Esophagus muscularis mucosa (tissue), 4 donors: ENCODE measurements around the gene SHB. TPM values are rescaled to one million over a fixed set of nuclear protein-coding genes. Genes with fewer than 3 reads are reported as not detected.

Experiments used
- DNase-seq: peaks from one replicate; pipeline ENCODE4 v3.0.0-alpha.2; 2017; ENCODE audit errors: extremely low spot score
- H3K27ac ChIP-seq, 4 donors: fragments of 200-600 bp; sonication (generic); replicated peaks in 1 of 4; 1 replicate in 3 of 4; 2 replicates in 1 of 4; pipeline ENCODE4 v1.5.1; 2016 to 2019; ENCODE audit warnings: mild to moderate bottlenecking in 1 of 4
- H3K27me3 ChIP-seq, 4 donors: fragments of 200-600 bp; sonication (generic); one replicate each; pipeline versions ENCODE4 v1.5.1 to v1.6.0; 2016 to 2019
- H3K36me3 ChIP-seq, 4 donors: fragments of 200-600 bp; sonication (generic); one replicate each; pipeline ENCODE4 v1.5.1; 2016 to 2019
- H3K4me1 ChIP-seq, 4 donors: fragments of 200-600 bp; sonication (generic); one replicate each; pipeline ENCODE4 v1.5.1; 2016 to 2019
- H3K4me3 ChIP-seq, 4 donors: fragments of 200-600 bp; sonication (generic); 1 replicate in 2 of 4; 2 replicates in 2 of 4; pipeline ENCODE4 v1.5.1; 2016 to 2019; ENCODE audit warnings: mild to moderate bottlenecking in 4 of 4, moderate library complexity in 1 of 4
- H3K9me3 ChIP-seq, 4 donors: fragments of 200-600 bp; sonication (generic); 1 replicate in 3 of 4; 2 replicates in 1 of 4; pipeline ENCODE4 v1.5.1; 2016 to 2019
- EP300 ChIP-seq: sonication (generic); formaldehyde crosslinking; IDR thresholded peaks from one replicate; pipeline ENCODE4 v1.6.1; 2017; ENCODE audit warnings: antibody characterized with exemption
- POLR2A ChIP-seq: fragments of 450-650 bp; IDR thresholded peaks from one replicate; pipeline ENCODE4 v1.6.1; 2017; ENCODE audit warnings: antibody characterized with exemption, moderate library complexity, mild to moderate bottlenecking, low read depth
- POLR2AphosphoS5 ChIP-seq, 2 donors: sonication (generic); formaldehyde crosslinking; IDR thresholded peaks; one replicate each; pipeline ENCODE4 v1.6.1; 2017; ENCODE audit warnings: antibody characterized with exemption in 2 of 2
- WGBS: methylation state at CpG from one replicate; pipeline ENCODE4 v1.1.5; 2018; 5-methylcytosine and 5-hydroxymethylcytosine counted together
- intact Hi-C: fragments of 100-400 bp; cut with DNase I; formaldehyde crosslinking; loops from one replicate; pipeline ENCODE4 v1.15.1; 2023
- total RNA-seq, 4 donors: library from RNA; depleted of rRNA; stranded (reverse); fragments of >200 nt; gene quantifications; one replicate each; pipeline versions ENCODE4 v1.1.0 to v1.2.1, GENCODE V29; 2016
- TF ChIP-seq, protein P1 (sequence below), 3 experiments: fragments of 200-600 bp in 2 of 3; fragments of 450-650 bp in 1 of 3; sonication (generic) in 2 of 3; IDR thresholded peaks; one replicate each; pipeline ENCODE4 v1.5.1; 2017 to 2019; ENCODE audit warnings: antibody characterized with exemption in 3 of 3, mild to moderate bottlenecking in 2 of 3, moderate library complexity in 1 of 3

Gene SHB
- total RNA-seq, 4 donors from 2014 or later, result 16.6 to 21.2 (median 21.0) TPM

- H3K36me3 ChIP-seq, result peaks cover 0 to 48% (median 17%) of the 10 kb centered on the region in 4 donors
- TF ChIP-seq POLR2AphosphoS5 (IDR thresholded peaks at IDR 0.05), result no peak
- WGBS, result 52% methylated on average over 3 of the region's 3 CpGs
- intact Hi-C loops, result no loop called here
- H3K4me1 ChIP-seq, result peaks cover 21 to 46% (median 27%) of the 10 kb centered on the region in 4 donors
- no peak overlapping the region for H3K4me3 ChIP-seq
- H3K9me3 ChIP-seq, result no peaks in the 10 kb centered on the region
- peak overlapping the region; percentile 46 to 62 (median 52) for H3K27ac ChIP-seq
- DNase-seq, result no peak
- no peaks in the 10 kb centered on the region for H3K27me3 ChIP-seq
These were observed 114.4 kb downstream of the SHB start for GRCh38 chr9:37954581-37954981.

- DNase-seq, result no peak
- TF ChIP-seq POLR2AphosphoS5 (IDR thresholded peaks at IDR 0.05), result peak; percentile 56 to 62
- TF ChIP-seq, protein P1, sequence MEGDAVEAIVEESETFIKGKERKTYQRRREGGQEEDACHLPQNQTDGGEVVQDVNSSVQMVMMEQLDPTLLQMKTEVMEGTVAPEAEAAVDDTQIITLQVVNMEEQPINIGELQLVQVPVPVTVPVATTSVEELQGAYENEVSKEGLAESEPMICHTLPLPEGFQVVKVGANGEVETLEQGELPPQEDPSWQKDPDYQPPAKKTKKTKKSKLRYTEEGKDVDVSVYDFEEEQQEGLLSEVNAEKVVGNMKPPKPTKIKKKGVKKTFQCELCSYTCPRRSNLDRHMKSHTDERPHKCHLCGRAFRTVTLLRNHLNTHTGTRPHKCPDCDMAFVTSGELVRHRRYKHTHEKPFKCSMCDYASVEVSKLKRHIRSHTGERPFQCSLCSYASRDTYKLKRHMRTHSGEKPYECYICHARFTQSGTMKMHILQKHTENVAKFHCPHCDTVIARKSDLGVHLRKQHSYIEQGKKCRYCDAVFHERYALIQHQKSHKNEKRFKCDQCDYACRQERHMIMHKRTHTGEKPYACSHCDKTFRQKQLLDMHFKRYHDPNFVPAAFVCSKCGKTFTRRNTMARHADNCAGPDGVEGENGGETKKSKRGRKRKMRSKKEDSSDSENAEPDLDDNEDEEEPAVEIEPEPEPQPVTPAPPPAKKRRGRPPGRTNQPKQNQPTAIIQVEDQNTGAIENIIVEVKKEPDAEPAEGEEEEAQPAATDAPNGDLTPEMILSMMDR (IDR thresholded peaks at IDR 0.05), result no peak
- peaks cover 21 to 46% (median 27%) of the 10 kb centered on the region in 4 donors for H3K4me1 ChIP-seq
- intact Hi-C loops, result no loop called here
- H3K36me3 ChIP-seq, result peaks cover 0 to 50% (median 17%) of the 10 kb centered on the region in 4 donors
- no peaks in the 10 kb centered on the region for H3K27me3 ChIP-seq
- peak overlapping the region; percentile 46 to 62 (median 52) for H3K27ac ChIP-seq
- H3K4me3 ChIP-seq, result no peak overlapping the region
- 29% methylated on average over 14 of the region's 14 CpGs for WGBS
- H3K9me3 ChIP-seq, result no peaks in the 10 kb centered on the region
These were observed 115.1 kb downstream of the SHB start for GRCh38 chr9:37953775-37954437.

- Histone ChIP-seq H3K27me3 (no peaks in the 10 kb centered on the region), H3K36me3 (peaks cover 3 to 56% (median 22%) of the 10 kb centered on the region in 4 donors), H3K4me1 (peaks cover 21 to 44% (median 27%) of the 10 kb centered on the region in 4 donors), H3K9me3 (no peaks in the 10 kb centered on the region), H3K27ac (peak overlapping the region; percentile 46 to 62 (median 52)), H3K4me3 (no peak overlapping the region)
- WGBS, result 73% methylated on average over 4 of the region's 5 CpGs
- DNase-seq, result no peak
- no peak for TF ChIP-seq POLR2A
- TF ChIP-seq, protein P1 (IDR thresholded peaks at IDR 0.05), result no peak
- TF ChIP-seq EP300, result no peak
- no peak for TF ChIP-seq POLR2AphosphoS5 (IDR thresholded peaks at IDR 0.05)
- intact Hi-C loops, result no loop called here
These were observed 115.7 kb downstream of the SHB start for GRCh38 chr9:37953206-37953774.

- Histone ChIP-seq H3K9me3 (no peaks in the 10 kb centered on the region), H3K4me1 (peaks cover 21 to 43% (median 27%) of the 10 kb centered on the region in 4 donors), H3K27me3 (no peaks in the 10 kb centered on the region), H3K27ac (peak overlapping the region in 2 of 4 donors; percentile 47 to 57), H3K36me3 (peaks cover 8 to 62% (median 28%) of the 10 kb centered on the region in 4 donors), H3K4me3 (no peak overlapping the region)
- DNase-seq, result no peak
- intact Hi-C loops, result no loop called here
- 75% methylated on average over 6 of the region's 6 CpGs for WGBS
- TF ChIP-seq, protein P1 (IDR thresholded peaks at IDR 0.05), result no peak
- TF ChIP-seq POLR2A (no peak), POLR2AphosphoS5 (IDR thresholded peaks at IDR 0.05) (no peak)
These were observed 116.3 kb downstream of the SHB start for GRCh38 chr9:37952731-37953130.

GRCh38 chr9:37951671-37952449 lies 117.2 kb downstream of the SHB start:
- 93% methylated on average over 12 of the region's 12 CpGs for WGBS
- Histone ChIP-seq H3K9me3 (no peaks in the 10 kb centered on the region), H3K36me3 (peaks cover 8 to 71% (median 36%) of the 10 kb centered on the region in 4 donors), H3K27ac (no peak overlapping the region), H3K4me3 (no peak overlapping the region), H3K4me1 (peaks cover 21 to 36% (median 27%) of the 10 kb centered on the region in 4 donors), H3K27me3 (no peaks in the 10 kb centered on the region)
- no peak for DNase-seq
- intact Hi-C loops, result no loop called here
- TF ChIP-seq EP300 (no peak), POLR2AphosphoS5 (IDR thresholded peaks at IDR 0.05) (no peak), POLR2A (no peak)
- TF ChIP-seq, protein P1 (IDR thresholded peaks at IDR 0.05), result no peak
